GM23338 (cell line): ENCODE results near the gene ZNHIT6. TPM values are rescaled to one million over a fixed set of nuclear protein-coding genes. Genes with fewer than 3 reads are reported as not detected.

Experiments
- ATAC-seq: fragments of 200-7000 bp; cut with Tn5 transposase; 3 replicates; pipeline ENCODE4 v1.9.1; 2020
- DNase-seq: peaks from one replicate; pipeline ENCODE4 v3.0.0-alpha.2; 2015; ENCODE audit warnings: low spot score
- H2AFZ ChIP-seq: fragments of 200-600 bp; sonication (generic); 2 replicates; pipeline ENCODE4 v1.8.0; 2016; ENCODE audit warnings: antibody characterized with exemption, mild to moderate bottlenecking, moderate library complexity
- H3F3A ChIP-seq: fragments of 200-600 bp; sonication (generic); replicated peaks from 2 replicates; pipeline ENCODE4 v1.8.0; 2017; ENCODE audit warnings: antibody characterized with exemption, mixed run types, low read depth
- H3K27ac ChIP-seq: fragments of 200-600 bp; sonication (generic); 2 replicates; pipeline ENCODE4 v1.6.1; 2016; ENCODE audit warnings: low read depth
- H3K27me3 ChIP-seq: fragments of 200-600 bp; sonication (generic); 2 replicates; pipeline ENCODE4 v1.8.0; 2016; ENCODE audit warnings: mild to moderate bottlenecking, mixed run types, moderate library complexity; ENCODE audit not compliant: insufficient read depth
- H3K36me3 ChIP-seq: fragments of 200-600 bp; sonication (generic); 2 replicates; pipeline ENCODE4 v1.8.0; 2016; ENCODE audit warnings: mild to moderate bottlenecking; ENCODE audit not compliant: insufficient read depth
- H3K4me1 ChIP-seq: fragments of 200-600 bp; sonication (generic); 2 replicates; pipeline ENCODE4 v1.8.0; 2016; ENCODE audit warnings: mild to moderate bottlenecking, moderate library complexity; ENCODE audit not compliant: insufficient read depth
- H3K4me2 ChIP-seq: fragments of 200-600 bp; sonication (generic); 2 replicates; pipeline ENCODE4 v1.7.1; 2017; ENCODE audit warnings: mixed run types
- H3K4me3 ChIP-seq: fragments of 200-600 bp; sonication (generic); 2 replicates; pipeline ENCODE4 v1.6.1; 2016; ENCODE audit warnings: mixed run types
- H3K79me2 ChIP-seq: fragments of 200-600 bp; sonication (generic); replicated peaks from 2 replicates; pipeline ENCODE4 v1.8.0; 2017; ENCODE audit warnings: mild to moderate bottlenecking; ENCODE audit not compliant: insufficient read depth
- H3K9me2 ChIP-seq: fragments of 200-600 bp; sonication (generic); 2 replicates; pipeline ENCODE4 v1.8.0; 2017; ENCODE audit not compliant: insufficient read depth
- H4K20me1 ChIP-seq: fragments of 200-600 bp; sonication (generic); replicated peaks from 2 replicates; pipeline ENCODE4 v1.8.0; 2017; ENCODE audit warnings: mild to moderate bottlenecking; ENCODE audit not compliant: insufficient read depth
- H3K27ac Mint-ChIP-seq: 2 replicates; pipeline ENCODE4 v1.8.0; 2020; ENCODE audit warnings: inconsistent platforms, mild to moderate bottlenecking, moderate library complexity, mixed read lengths
- H3K27me3 Mint-ChIP-seq: 3 replicates; pipeline ENCODE4 v1.8.0; 2022; ENCODE audit warnings: low read depth, mild to moderate bottlenecking, moderate library complexity, mixed read lengths, inconsistent platforms; ENCODE audit not compliant: insufficient read depth, poor library complexity
- H3K36me3 Mint-ChIP-seq: 3 replicates; pipeline ENCODE4 v1.8.0; 2021; ENCODE audit warnings: low read depth, mild to moderate bottlenecking, inconsistent platforms, moderate library complexity, mixed read lengths
- H3K4me1 Mint-ChIP-seq: 3 replicates; pipeline ENCODE4 v1.8.0; 2020; ENCODE audit warnings: mild to moderate bottlenecking, inconsistent platforms, mixed read lengths
- H3K4me3 Mint-ChIP-seq: 3 replicates; pipeline ENCODE4 v1.8.0; 2021; ENCODE audit warnings: moderate library complexity, mild to moderate bottlenecking, inconsistent platforms, mixed read lengths
- H3K9me3 Mint-ChIP-seq: 3 replicates; pipeline ENCODE4 v1.8.0; 2020; ENCODE audit warnings: moderate library complexity, mild to moderate bottlenecking, inconsistent platforms, mixed read lengths
- CREB1 ChIP-seq: fragments of 250-450 bp; sonication (Bioruptor Pico); IDR thresholded peaks from 2 replicates; pipeline ENCODE4 v1.5.0; 2020; ENCODE audit warnings: low read depth, mild to moderate bottlenecking, moderate library complexity
- EZH2 ChIP-seq: fragments of 200-600 bp; sonication (generic); IDR thresholded peaks from one replicate; pipeline ENCODE4 v1.8.0; 2017; ENCODE audit warnings: antibody characterized with exemption, mild to moderate bottlenecking, low read depth; ENCODE audit not compliant: unreplicated experiment
- EZH2phosphoT487 ChIP-seq: fragments of 200-600 bp; sonication (generic); IDR thresholded peaks from one replicate; pipeline ENCODE4 v1.8.1; 2018; ENCODE audit warnings: antibody characterized with exemption; ENCODE audit not compliant: unreplicated experiment
- JUNB ChIP-seq: IDR thresholded peaks from one replicate; pipeline ENCODE4 v1.6.1; 2016; ENCODE audit warnings: antibody characterized with exemption; ENCODE audit not compliant: unreplicated experiment
- NANOG ChIP-seq: IDR thresholded peaks from 2 replicates; pipeline ENCODE4 v1.6.1; 2016; ENCODE audit warnings: antibody characterized with exemption, borderline replicate concordance
- POLR2AphosphoS5 ChIP-seq: IDR thresholded peaks from 2 replicates; pipeline ENCODE4 v1.6.1; 2016; ENCODE audit warnings: antibody characterized with exemption, low read depth
- STAT1 ChIP-seq: IDR thresholded peaks from one replicate; pipeline ENCODE4 v1.6.1; 2016; ENCODE audit warnings: antibody characterized with exemption; ENCODE audit not compliant: unreplicated experiment
- ZNF114 ChIP-seq: fragments of 250-450 bp; sonication (Bioruptor Pico); IDR thresholded peaks from 2 replicates; pipeline ENCODE4 v1.5.0; 2020; ENCODE audit warnings: mild to moderate bottlenecking, moderate library complexity
- ZNF331 ChIP-seq: fragments of 250-450 bp; sonication (Bioruptor Pico); IDR thresholded peaks from 2 replicates; pipeline ENCODE4 v1.5.0; 2020; ENCODE audit warnings: low read depth, mild to moderate bottlenecking, moderate library complexity
- polyA plus RNA-seq: library from polyadenylated mRNA; unstranded; fragments of >200 nt; fragmentation: Nextera tagmentation; extraction: Ambion mirVana; gene quantifications from 2 replicates; pipeline ENCODE4 v1.2.1, GENCODE V29; 2016
- total RNA-seq: library from RNA; depleted of rRNA; stranded (reverse); fragments of >200 nt; shearing (Covaris generic); gene quantifications from 2 replicates; pipeline ENCODE4 v1.2.3, GENCODE V29; 2014
- TF ChIP-seq, protein P1 (sequence below): fragments of 250-450 bp; sonication (Bioruptor Pico); IDR thresholded peaks from 2 replicates; pipeline ENCODE4 v1.5.0; 2020; ENCODE audit warnings: mild to moderate bottlenecking, moderate library complexity
- TF ChIP-seq, protein P2 (sequence below): IDR thresholded peaks from one replicate; pipeline ENCODE4 v1.6.1; 2018; ENCODE audit warnings: antibody characterized with exemption; ENCODE audit not compliant: unreplicated experiment
- TF ChIP-seq, protein P3 (sequence below): IDR thresholded peaks from 2 replicates; pipeline ENCODE4 v1.6.1; 2016; ENCODE audit warnings: antibody characterized with exemption
- TF ChIP-seq, protein P4 (sequence below), 2 experiments: fragments of 200-600 bp in 1 of 2; sonication (generic) in 1 of 2; conservative IDR thresholded peaks; 2 replicates each; pipeline versions ENCODE4 v1.5.1 to v1.6.1; 2016 to 2017; ENCODE audit warnings: antibody characterized with exemption in 2 of 2, low read depth in 2 of 2, mild to moderate bottlenecking in 2 of 2, moderate library complexity in 1 of 2

The ZNHIT6 gene
- total and polyA plus RNA-seq, 2 experiments from 2014 or later, result 17.3 to 20.9 TPM

DNA sequence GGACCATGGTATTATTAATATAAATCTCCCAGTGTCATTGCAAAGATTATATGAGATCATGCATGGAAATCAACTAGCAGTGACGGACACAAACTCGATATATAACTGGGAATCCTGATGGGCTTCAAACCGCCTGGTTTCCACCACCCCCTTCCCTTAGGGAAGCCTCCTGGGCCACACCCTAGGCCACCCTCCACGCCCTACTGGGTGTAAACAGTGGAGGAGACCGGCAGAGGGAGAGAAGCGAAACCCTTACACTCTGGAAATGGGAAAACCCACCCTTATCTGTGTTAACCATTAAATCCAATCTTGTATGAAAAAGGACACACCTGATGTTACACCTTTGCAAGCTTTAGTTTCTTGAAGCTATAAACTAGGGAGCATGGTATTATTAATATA, 595 bp upstream of the ZNHIT6 start:
- peaks cover 4% of the 10 kb centered on the region for H3K9me3 Mint-ChIP-seq
- Histone ChIP-seq H3K27me3 (no peaks in the 10 kb centered on the region), H3K4me1 (peaks cover 13% of the 10 kb centered on the region), H3K27ac (peak overlapping the region; percentile 46; the same call in 1 of the 2 replicates), H3K79me2 (peaks cover 40% of the 10 kb centered on the region), H3K36me3 (peaks cover 18% of the 10 kb centered on the region), H4K20me1 (no peaks in the 10 kb centered on the region), H3K4me3 (peak overlapping the region; percentile 84), H3K4me2 (peak overlapping the region; percentile 65), H3K9me2 (no peaks in the 10 kb centered on the region), H2AFZ (peak overlapping the region; percentile 77; the same call in 1 of the 2 replicates), H3F3A (no peaks in the 10 kb centered on the region)
- H3K4me3 Mint-ChIP-seq, result no peak overlapping the region
- H3K27me3 Mint-ChIP-seq, result no peaks in the 10 kb centered on the region
- ATAC-seq (peak; percentile 19), DNase-seq (peak; percentile 6)
- H3K27ac Mint-ChIP-seq, result no peak overlapping the region
- peaks cover 2% of the 10 kb centered on the region; the same call in 1 of the 3 replicates for H3K4me1 Mint-ChIP-seq
- H3K36me3 Mint-ChIP-seq, result peaks cover 20% of the 10 kb centered on the region
- TF ChIP-seq NANOG (no peak), POLR2AphosphoS5 (no peak), JUNB (no peak), STAT1 (no peak), CREB1 (no peak), ZNF331 (CRISPR knock-in tag) (no peak), EZH2phosphoT487 (no peak), ZNF114 (CRISPR knock-in tag) (no peak), EZH2 (no peak)
- TF ChIP-seq, protein P1, sequence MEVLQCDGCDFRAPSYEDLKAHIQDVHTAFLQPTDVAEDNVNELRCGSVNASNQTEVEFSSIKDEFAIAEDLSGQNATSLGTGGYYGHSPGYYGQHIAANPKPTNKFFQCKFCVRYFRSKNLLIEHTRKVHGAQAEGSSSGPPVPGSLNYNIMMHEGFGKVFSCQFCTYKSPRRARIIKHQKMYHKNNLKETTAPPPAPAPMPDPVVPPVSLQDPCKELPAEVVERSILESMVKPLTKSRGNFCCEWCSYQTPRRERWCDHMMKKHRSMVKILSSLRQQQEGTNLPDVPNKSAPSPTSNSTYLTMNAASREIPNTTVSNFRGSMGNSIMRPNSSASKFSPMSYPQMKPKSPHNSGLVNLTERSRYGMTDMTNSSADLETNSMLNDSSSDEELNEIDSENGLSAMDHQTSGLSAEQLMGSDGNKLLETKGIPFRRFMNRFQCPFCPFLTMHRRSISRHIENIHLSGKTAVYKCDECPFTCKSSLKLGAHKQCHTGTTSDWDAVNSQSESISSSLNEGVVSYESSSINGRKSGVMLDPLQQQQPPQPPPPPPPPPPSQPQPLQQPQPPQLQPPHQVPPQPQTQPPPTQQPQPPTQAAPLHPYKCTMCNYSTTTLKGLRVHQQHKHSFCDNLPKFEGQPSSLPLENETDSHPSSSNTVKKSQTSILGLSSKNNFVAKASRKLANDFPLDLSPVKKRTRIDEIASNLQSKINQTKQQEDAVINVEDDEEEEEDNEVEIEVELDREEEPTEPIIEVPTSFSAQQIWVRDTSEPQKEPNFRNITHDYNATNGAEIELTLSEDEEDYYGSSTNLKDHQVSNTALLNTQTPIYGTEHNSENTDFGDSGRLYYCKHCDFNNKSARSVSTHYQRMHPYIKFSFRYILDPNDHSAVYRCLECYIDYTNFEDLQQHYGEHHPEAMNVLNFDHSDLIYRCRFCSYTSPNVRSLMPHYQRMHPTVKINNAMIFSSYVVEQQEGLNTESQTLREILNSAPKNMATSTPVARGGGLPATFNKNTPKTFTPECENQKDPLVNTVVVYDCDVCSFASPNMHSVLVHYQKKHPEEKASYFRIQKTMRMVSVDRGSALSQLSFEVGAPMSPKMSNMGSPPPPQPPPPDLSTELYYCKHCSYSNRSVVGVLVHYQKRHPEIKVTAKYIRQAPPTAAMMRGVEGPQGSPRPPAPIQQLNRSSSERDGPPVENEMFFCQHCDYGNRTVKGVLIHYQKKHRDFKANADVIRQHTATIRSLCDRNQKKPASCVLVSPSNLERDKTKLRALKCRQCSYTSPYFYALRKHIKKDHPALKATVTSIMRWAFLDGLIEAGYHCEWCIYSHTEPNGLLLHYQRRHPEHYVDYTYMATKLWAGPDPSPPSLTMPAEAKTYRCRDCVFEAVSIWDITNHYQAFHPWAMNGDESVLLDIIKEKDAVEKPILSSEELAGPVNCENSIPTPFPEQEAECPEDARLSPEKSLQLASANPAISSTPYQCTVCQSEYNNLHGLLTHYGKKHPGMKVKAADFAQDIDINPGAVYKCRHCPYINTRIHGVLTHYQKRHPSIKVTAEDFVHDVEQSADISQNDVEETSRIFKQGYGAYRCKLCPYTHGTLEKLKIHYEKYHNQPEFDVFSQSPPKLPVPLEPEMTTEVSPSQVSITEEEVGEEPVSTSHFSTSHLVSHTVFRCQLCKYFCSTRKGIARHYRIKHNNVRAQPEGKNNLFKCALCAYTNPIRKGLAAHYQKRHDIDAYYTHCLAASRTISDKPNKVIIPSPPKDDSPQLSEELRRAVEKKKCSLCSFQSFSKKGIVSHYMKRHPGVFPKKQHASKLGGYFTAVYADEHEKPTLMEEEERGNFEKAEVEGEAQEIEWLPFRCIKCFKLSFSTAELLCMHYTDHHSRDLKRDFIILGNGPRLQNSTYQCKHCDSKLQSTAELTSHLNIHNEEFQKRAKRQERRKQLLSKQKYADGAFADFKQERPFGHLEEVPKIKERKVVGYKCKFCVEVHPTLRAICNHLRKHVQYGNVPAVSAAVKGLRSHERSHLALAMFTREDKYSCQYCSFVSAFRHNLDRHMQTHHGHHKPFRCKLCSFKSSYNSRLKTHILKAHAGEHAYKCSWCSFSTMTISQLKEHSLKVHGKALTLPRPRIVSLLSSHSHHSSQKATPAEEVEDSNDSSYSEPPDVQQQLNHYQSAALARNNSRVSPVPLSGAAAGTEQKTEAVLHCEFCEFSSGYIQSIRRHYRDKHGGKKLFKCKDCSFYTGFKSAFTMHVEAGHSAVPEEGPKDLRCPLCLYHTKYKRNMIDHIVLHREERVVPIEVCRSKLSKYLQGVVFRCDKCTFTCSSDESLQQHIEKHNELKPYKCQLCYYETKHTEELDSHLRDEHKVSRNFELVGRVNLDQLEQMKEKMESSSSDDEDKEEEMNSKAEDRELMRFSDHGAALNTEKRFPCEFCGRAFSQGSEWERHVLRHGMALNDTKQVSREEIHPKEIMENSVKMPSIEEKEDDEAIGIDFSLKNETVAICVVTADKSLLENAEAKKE (CRISPR knock-in tag), result no peak
- TF ChIP-seq, protein P2, sequence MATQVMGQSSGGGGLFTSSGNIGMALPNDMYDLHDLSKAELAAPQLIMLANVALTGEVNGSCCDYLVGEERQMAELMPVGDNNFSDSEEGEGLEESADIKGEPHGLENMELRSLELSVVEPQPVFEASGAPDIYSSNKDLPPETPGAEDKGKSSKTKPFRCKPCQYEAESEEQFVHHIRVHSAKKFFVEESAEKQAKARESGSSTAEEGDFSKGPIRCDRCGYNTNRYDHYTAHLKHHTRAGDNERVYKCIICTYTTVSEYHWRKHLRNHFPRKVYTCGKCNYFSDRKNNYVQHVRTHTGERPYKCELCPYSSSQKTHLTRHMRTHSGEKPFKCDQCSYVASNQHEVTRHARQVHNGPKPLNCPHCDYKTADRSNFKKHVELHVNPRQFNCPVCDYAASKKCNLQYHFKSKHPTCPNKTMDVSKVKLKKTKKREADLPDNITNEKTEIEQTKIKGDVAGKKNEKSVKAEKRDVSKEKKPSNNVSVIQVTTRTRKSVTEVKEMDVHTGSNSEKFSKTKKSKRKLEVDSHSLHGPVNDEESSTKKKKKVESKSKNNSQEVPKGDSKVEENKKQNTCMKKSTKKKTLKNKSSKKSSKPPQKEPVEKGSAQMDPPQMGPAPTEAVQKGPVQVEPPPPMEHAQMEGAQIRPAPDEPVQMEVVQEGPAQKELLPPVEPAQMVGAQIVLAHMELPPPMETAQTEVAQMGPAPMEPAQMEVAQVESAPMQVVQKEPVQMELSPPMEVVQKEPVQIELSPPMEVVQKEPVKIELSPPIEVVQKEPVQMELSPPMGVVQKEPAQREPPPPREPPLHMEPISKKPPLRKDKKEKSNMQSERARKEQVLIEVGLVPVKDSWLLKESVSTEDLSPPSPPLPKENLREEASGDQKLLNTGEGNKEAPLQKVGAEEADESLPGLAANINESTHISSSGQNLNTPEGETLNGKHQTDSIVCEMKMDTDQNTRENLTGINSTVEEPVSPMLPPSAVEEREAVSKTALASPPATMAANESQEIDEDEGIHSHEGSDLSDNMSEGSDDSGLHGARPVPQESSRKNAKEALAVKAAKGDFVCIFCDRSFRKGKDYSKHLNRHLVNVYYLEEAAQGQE, result no peak
- TF ChIP-seq, protein P3, sequence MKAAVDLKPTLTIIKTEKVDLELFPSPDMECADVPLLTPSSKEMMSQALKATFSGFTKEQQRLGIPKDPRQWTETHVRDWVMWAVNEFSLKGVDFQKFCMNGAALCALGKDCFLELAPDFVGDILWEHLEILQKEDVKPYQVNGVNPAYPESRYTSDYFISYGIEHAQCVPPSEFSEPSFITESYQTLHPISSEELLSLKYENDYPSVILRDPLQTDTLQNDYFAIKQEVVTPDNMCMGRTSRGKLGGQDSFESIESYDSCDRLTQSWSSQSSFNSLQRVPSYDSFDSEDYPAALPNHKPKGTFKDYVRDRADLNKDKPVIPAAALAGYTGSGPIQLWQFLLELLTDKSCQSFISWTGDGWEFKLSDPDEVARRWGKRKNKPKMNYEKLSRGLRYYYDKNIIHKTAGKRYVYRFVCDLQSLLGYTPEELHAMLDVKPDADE, result no peak
- TF ChIP-seq, protein P4, sequence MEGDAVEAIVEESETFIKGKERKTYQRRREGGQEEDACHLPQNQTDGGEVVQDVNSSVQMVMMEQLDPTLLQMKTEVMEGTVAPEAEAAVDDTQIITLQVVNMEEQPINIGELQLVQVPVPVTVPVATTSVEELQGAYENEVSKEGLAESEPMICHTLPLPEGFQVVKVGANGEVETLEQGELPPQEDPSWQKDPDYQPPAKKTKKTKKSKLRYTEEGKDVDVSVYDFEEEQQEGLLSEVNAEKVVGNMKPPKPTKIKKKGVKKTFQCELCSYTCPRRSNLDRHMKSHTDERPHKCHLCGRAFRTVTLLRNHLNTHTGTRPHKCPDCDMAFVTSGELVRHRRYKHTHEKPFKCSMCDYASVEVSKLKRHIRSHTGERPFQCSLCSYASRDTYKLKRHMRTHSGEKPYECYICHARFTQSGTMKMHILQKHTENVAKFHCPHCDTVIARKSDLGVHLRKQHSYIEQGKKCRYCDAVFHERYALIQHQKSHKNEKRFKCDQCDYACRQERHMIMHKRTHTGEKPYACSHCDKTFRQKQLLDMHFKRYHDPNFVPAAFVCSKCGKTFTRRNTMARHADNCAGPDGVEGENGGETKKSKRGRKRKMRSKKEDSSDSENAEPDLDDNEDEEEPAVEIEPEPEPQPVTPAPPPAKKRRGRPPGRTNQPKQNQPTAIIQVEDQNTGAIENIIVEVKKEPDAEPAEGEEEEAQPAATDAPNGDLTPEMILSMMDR (conservative IDR thresholded peaks at IDR 0.05; ENCODE audit: low read depth in 2 of 2), result no peak
